GM18505 (cell line): Measurements from ENCODE around the gene ZCCHC24.

ENCODE experiments used
- ATAC-seq: cut with Tn5 transposase; IDR thresholded peaks from one replicate; pipeline ENCODE4 v1.9.1; 2021; ENCODE audit not compliant: unreplicated experiment
- POLR2A ChIP-seq: IDR thresholded peaks from 4 replicates; pipeline ENCODE4 v1.6.1; 2011; ENCODE audit warnings: borderline replicate concordance; ENCODE audit not compliant: insufficient read depth, insufficient read length; ENCODE audit errors: extremely low read depth

ZCCHC24 gene

DNA sequence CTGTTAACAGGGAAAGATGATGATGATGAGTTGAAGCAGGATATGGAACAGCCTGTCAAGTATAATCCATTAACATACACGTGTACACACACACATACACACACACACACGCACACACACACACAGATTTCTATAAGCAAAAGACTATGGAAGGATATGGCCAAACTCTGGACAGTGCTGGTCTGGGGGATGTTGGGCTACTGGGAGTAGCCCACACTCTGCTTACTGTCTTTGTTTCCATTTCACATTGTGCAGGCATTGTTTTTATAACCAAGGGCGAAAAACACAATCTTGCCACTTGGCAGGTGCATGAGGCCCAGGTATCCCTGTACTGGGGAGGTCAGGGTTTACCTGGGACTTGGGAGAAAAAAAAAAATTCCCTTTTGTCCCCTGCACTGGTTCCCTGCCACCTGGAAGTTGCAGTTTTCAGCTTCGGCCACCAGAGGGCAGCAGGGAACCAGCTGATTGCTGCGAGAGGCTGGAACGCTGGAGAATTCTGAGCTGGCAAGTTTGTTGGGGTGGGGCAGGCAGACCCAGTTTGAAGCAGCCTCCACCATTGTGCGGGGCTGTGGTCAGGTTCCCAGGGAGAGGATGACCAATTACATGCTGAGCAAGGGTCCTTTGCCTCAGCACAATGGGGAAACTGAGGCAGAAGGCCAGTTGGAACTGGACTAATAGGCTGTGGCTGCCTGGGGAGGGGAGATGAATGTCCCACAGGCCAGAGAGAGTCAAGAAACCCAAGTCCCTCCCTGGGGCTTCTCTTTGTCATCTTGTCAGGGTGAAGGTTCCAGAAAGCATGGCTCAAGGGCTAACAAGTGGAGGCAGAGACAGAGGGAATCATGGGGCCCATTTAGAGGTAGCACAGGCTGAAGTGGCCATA lies 70.9 kb downstream of the ZCCHC24 start:
- ATAC-seq = no peak

DNA sequence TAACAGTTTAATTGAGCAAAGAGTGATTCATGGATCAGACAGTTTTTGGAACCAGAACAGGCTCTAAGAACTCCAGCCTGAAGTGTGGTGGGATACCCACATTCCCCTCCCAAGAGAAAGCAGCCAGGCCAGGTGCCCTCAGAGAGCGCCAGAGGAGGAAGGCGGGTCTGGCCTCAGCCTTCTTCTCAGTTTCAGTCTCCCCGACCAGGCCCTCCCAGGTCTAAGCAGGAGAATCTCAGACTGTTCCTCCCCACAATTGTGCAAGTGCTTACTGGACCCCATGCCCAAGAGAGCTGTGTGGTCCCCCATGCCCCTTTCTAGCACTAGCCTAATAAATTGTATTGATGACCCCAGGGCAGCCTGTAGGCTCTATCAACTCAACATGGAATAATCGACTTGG lies 72.6 kb downstream of the ZCCHC24 start:
- ATAC-seq = no peak

More for the DNA sequence above, 70.9 kb downstream of the ZCCHC24 start:
- TF ChIP-seq POLR2A = no peak

GRCh38 chr10:79367426-79368189 lies 77.8 kb downstream of the ZCCHC24 start:
- ATAC-seq = no peak
- no peak for TF ChIP-seq POLR2A

More for the DNA sequence above, 72.6 kb downstream of the ZCCHC24 start:
- TF ChIP-seq POLR2A = no peak

DNA sequence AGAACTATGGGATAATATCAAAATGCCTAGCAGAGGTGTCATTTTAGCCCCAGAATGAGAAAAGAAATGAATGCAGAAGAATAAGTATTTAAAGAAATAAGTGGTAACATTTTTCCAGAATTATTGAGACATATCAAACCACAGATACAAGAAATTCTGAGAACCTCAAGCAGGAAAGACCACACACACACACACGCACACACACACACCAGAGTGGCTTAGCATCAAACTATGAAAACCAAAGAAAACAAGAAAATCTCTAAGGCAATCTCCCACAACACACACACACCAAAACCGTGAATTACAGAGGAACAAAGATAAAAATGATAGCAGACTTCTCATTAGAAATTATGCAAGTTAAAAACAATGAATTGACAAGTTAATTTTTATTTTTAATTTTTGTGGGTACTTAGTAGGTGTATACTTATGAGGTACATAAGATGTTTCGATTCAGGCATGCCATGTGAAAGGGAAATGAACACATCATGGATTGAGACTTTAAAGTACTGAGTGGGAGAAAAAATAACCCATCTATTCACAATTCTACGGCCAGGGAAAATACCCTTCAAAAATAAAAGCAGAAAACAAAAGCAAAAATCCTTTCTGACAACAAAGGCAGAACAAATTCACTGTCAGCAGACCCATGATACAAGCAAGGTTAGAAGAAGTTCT lies 83.6 kb downstream of the ZCCHC24 start:
- no peak for TF ChIP-seq POLR2A
- no peak for ATAC-seq

- ATAC-seq = no peak
- no peak for TF ChIP-seq POLR2A
Measured at GRCh38 chr10:79360499-79361342, 84.7 kb downstream of the ZCCHC24 start.

GRCh38 chr10:79359816-79360498 lies 85.5 kb downstream of the ZCCHC24 start:
- ATAC-seq = no peak
- TF ChIP-seq POLR2A = no peak

- no peak for ATAC-seq
- no peak for TF ChIP-seq POLR2A
Measured at GRCh38 chr10:79358811-79359210, 86.6 kb downstream of the ZCCHC24 start.

- TF ChIP-seq POLR2A = no peak
- no peak for ATAC-seq
Measured at GRCh38 chr10:79357180-79357579, 88.2 kb downstream of the ZCCHC24 start.

DNA sequence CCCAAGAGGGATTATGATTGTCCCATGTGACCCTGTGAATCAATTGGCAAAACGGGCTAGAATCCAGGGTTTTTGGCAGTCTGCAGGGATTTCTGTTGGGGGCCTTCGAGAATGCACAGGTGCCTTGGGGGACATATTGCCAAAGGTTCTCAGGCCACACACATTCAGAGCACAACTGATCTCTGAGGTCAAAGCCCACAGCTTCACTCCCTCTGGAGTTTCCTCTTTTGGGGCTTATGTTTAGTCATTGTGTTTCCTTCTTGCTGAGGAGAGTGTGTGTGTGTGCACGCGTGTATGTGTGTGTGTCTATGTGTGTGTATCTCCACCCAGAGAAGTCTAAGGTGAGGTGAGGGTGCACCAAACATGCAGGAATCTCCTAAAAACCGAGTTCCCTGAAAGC lies 89.3 kb downstream of the ZCCHC24 start:
- TF ChIP-seq POLR2A = no peak
- ATAC-seq = no peak

- TF ChIP-seq POLR2A = no peak
- ATAC-seq = no peak
Measured at GRCh38 chr10:79355420-79356017, 89.9 kb downstream of the ZCCHC24 start.

GRCh38 chr10:79354615-79355014 lies 90.8 kb downstream of the ZCCHC24 start:
- ATAC-seq = no peak
- no peak for TF ChIP-seq POLR2A

- ATAC-seq = no peak
- no peak for TF ChIP-seq POLR2A
Measured at GRCh38 chr10:79354141-79354540, 91.3 kb downstream of the ZCCHC24 start.

- ATAC-seq = no peak
- TF ChIP-seq POLR2A = peak; percentile 31
Measured at GRCh38 chr10:79353726-79354125, 91.7 kb downstream of the ZCCHC24 start.
